H1 (cell line): Measurements from ENCODE around the gene LMX1B. TPM values are rescaled to one million over a fixed set of nuclear protein-coding genes. Genes with fewer than 3 reads are reported as not detected.

Experiments used
- CTCF ChIA-PET: fragments of 300-600 bp; sonication (Branson Sonifier 250); formaldehyde crosslinking; loops from one replicate; lab custom pipeline; 2021; ENCODE audit not compliant: partially characterized antibody; lab: Charles Lee
- POLR2A ChIA-PET: fragments of 300-600 bp; sonication (Branson Sonifier 250); formaldehyde crosslinking; loops from one replicate; lab custom pipeline; 2021; ENCODE audit warnings: inconsistent platforms; ENCODE audit not compliant: partially characterized antibody; lab: Charles Lee
- DNase-seq, 2 experiments: peaks; one replicate each; pipeline versions ENCODE4 v3.0.0 to v3.0.0-alpha.2; 2010 to 2022; ENCODE audit warnings: low spot score in 2 of 2, low read depth in 1 of 2, mixed read lengths in 1 of 2
- FAIRE-seq: peaks from 2 replicates; lab custom pipeline; 2011; peaks lifted over from hg19 to GRCh38; lab: Jason Lieb, UNC
- H2AFZ ChIP-seq: 2 replicates; pipeline ENCODE4 v1.8.1; 2012; ENCODE audit warnings: low read length, inconsistent platforms
- H2AK5ac ChIP-seq: 2 replicates; pipeline ENCODE4 v1.6.1; 2013; ENCODE audit warnings: low read depth, low read length
- H2BK120ac ChIP-seq: replicated peaks from 2 replicates; pipeline ENCODE3; 2013; ENCODE audit warnings: low read depth, low read length, inconsistent platforms
- H2BK12ac ChIP-seq: 2 replicates; pipeline ENCODE4 v1.6.1; 2013; ENCODE audit warnings: low read depth, low read length
- H2BK15ac ChIP-seq: 2 replicates; pipeline ENCODE4 v1.6.1; 2013; ENCODE audit warnings: low read length
- H2BK20ac ChIP-seq: 2 replicates; pipeline ENCODE4 v1.6.1; 2013; ENCODE audit warnings: low read length
- H2BK5ac ChIP-seq: 2 replicates; pipeline ENCODE4 v1.6.1; 2013; ENCODE audit warnings: low read depth, low read length
- H3K14ac ChIP-seq: 2 replicates; pipeline ENCODE4 v1.6.1; 2013; ENCODE audit warnings: inconsistent platforms; ENCODE audit not compliant: insufficient read length
- H3K18ac ChIP-seq: 2 replicates; pipeline ENCODE4 v1.6.1; 2013; ENCODE audit warnings: low read length; ENCODE audit errors: extremely low read depth
- H3K23ac ChIP-seq: 2 replicates; pipeline ENCODE4 v1.6.1; 2013; ENCODE audit warnings: inconsistent platforms; ENCODE audit not compliant: insufficient read length
- H3K23me2 ChIP-seq: 2 replicates; pipeline ENCODE4 v1.6.1; 2013; ENCODE audit warnings: low read depth, low read length
- H3K27ac ChIP-seq: 2 replicates; pipeline ENCODE4 v1.6.1; 2011; ENCODE audit warnings: low read depth, low read length, inconsistent platforms
- H3K27me3 ChIP-seq, 4 experiments: replicated peaks in 1 of 4; 1 replicate in 1 of 4; 2 replicates in 3 of 4; pipeline versions ENCODE4 v1.6.1 to v1.8.1; 2011 to 2013; ENCODE audit warnings: low read length in 3 of 4, mild to moderate bottlenecking in 3 of 4, inconsistent platforms in 2 of 4, mixed read lengths in 2 of 4, moderate library complexity in 1 of 4; ENCODE audit not compliant: control insufficient read depth in 3 of 4, insufficient read depth in 3 of 4; ENCODE audit errors: extremely low read depth in 1 of 4
- H3K36me3 ChIP-seq, 4 experiments: 2 replicates each; pipeline versions ENCODE4 v1.6.1 to v1.8.1; 2011 to 2013; ENCODE audit warnings: mild to moderate bottlenecking in 4 of 4, low read length in 3 of 4, moderate library complexity in 2 of 4, control low read depth in 1 of 4, inconsistent platforms in 1 of 4; ENCODE audit not compliant: insufficient read depth in 4 of 4, control insufficient read depth in 2 of 4
- H3K4ac ChIP-seq: replicated peaks from 2 replicates; pipeline ENCODE3; 2013; ENCODE audit warnings: low read length, low read depth, mixed read lengths, inconsistent platforms; ENCODE audit not compliant: insufficient read length
- H3K4me1 ChIP-seq, 4 experiments: replicated peaks in 1 of 4; 1 replicate in 1 of 4; 2 replicates in 3 of 4; pipeline versions ENCODE4 v1.6.1 to v1.8.1; 2011 to 2013; ENCODE audit warnings: low read length in 3 of 4, inconsistent platforms in 2 of 4, mixed read lengths in 1 of 4; ENCODE audit not compliant: insufficient read depth in 4 of 4, control insufficient read depth in 3 of 4
- H3K4me2 ChIP-seq, 2 experiments: 2 replicates each; pipeline versions ENCODE4 v1.6.1 to v1.8.1; 2011 to 2013; ENCODE audit warnings: low read depth in 2 of 2, low read length in 2 of 2, control low read depth in 1 of 2, inconsistent platforms in 1 of 2, mild to moderate bottlenecking in 1 of 2; ENCODE audit not compliant: insufficient read depth in 1 of 2
- H3K4me3 ChIP-seq, 4 experiments: fragments of 200-600, 300-600 bp in 1 of 4; sonication (generic), shearing (Covaris generic), sonication (Bioruptor Twin) in 1 of 4; 2 replicates each; pipeline versions ENCODE4 v1.5.1 to v1.8.1; 2011 to 2016; ENCODE audit warnings: low read length in 4 of 4, low read depth in 3 of 4, control low read depth in 2 of 4, inconsistent platforms in 2 of 4, mild to moderate bottlenecking in 2 of 4, mixed read lengths in 1 of 4, moderate library complexity in 1 of 4; ENCODE audit not compliant: insufficient read depth in 2 of 4; ENCODE audit errors: extremely low read depth in 1 of 4
- H3K56ac ChIP-seq: replicated peaks from 2 replicates; pipeline ENCODE3; 2013; ENCODE audit warnings: low read depth, mild to moderate bottlenecking, mixed read lengths, low read length, inconsistent platforms; ENCODE audit not compliant: insufficient read length
- H3K79me1 ChIP-seq: 2 replicates; pipeline ENCODE4 v1.6.1; 2013; ENCODE audit warnings: low read depth, low read length, control low read depth
- H3K79me2 ChIP-seq, 2 experiments: 2 replicates each; pipeline versions ENCODE4 v1.6.1 to v1.8.1; 2012 to 2013; ENCODE audit warnings: low read length in 2 of 2, mild to moderate bottlenecking in 2 of 2, inconsistent platforms in 1 of 2; ENCODE audit not compliant: insufficient read depth in 2 of 2, control insufficient read depth in 1 of 2
- H3K9ac ChIP-seq, 4 experiments: replicated peaks in 1 of 4; 1 replicate in 1 of 4; 2 replicates in 3 of 4; pipeline versions ENCODE4 v1.6.1 to v1.8.1; 2011 to 2013; ENCODE audit warnings: low read depth in 3 of 4, low read length in 3 of 4, control low read depth in 2 of 4, mild to moderate bottlenecking in 2 of 4, moderate library complexity in 2 of 4, inconsistent platforms in 1 of 4; ENCODE audit errors: extremely low read depth in 1 of 4
- H3K9me3 ChIP-seq, 2 experiments: 2 replicates each; pipeline versions ENCODE4 v1.6.1 to v1.8.1; 2012 to 2013; ENCODE audit warnings: mild to moderate bottlenecking in 2 of 2, moderate library complexity in 2 of 2, control low read depth in 1 of 2, inconsistent platforms in 1 of 2, low read depth in 1 of 2, low read length in 1 of 2, mixed read lengths in 1 of 2; ENCODE audit not compliant: insufficient read depth in 2 of 2
- H4K20me1 ChIP-seq, 2 experiments: replicated peaks in 1 of 2; 2 replicates each; pipeline versions ENCODE3 to v1.8.1; 2011 to 2013; ENCODE audit warnings: inconsistent platforms in 2 of 2, low read length in 2 of 2, mild to moderate bottlenecking in 1 of 2; ENCODE audit not compliant: insufficient read depth in 2 of 2, control insufficient read depth in 1 of 2
- H4K5ac ChIP-seq: 2 replicates; pipeline ENCODE4 v1.6.1; 2013; ENCODE audit warnings: low read length, low read depth, mixed read lengths, inconsistent platforms; ENCODE audit not compliant: insufficient read length
- H4K8ac ChIP-seq: 2 replicates; pipeline ENCODE4 v1.8.0; 2013; ENCODE audit warnings: mild to moderate bottlenecking, moderate library complexity, low read length, inconsistent platforms; ENCODE audit not compliant: insufficient read depth; ENCODE audit errors: extremely low read depth
- H4K91ac ChIP-seq: replicated peaks from 2 replicates; pipeline ENCODE3; 2013; ENCODE audit warnings: low read length, mixed read lengths, inconsistent platforms; ENCODE audit not compliant: insufficient read length
- ASH2L ChIP-seq: fragments of 200-600, 300-600 bp; sonication (generic); IDR thresholded peaks from one replicate; pipeline ENCODE4 v1.7.1; 2017; ENCODE audit warnings: low read length
- BRCA1 ChIP-seq: IDR thresholded peaks from 2 replicates; pipeline ENCODE4 v1.6.1; 2012; ENCODE audit warnings: low read depth, low read length, improper control_type of control experiment
- CBX5 ChIP-seq: fragments of 300-800, 300-1000 bp; sonication (generic); IDR thresholded peaks from 2 replicates; pipeline ENCODE4 v1.7.1; 2016; ENCODE audit warnings: antibody characterized with exemption, low read length, low read depth
- CEBPB ChIP-seq: IDR thresholded peaks from 2 replicates; pipeline ENCODE4 v1.6.1; 2012; ENCODE audit warnings: low read depth, low read length
- FOSL1 ChIP-seq: IDR thresholded peaks from 2 replicates; pipeline ENCODE4 v1.6.1; 2011; ENCODE audit warnings: mild to moderate bottlenecking, low read depth, low read length, moderate library complexity; ENCODE audit not compliant: insufficient read depth
- HDAC2 ChIP-seq, 2 experiments: fragments of 300-600 bp in 1 of 2; sonication (generic) in 1 of 2; IDR thresholded peaks; 2 replicates each; pipeline ENCODE4 v1.6.1; 2011 to 2012; ENCODE audit warnings: low read depth in 2 of 2, low read length in 2 of 2, mild to moderate bottlenecking in 2 of 2, moderate library complexity in 2 of 2, borderline replicate concordance in 1 of 2, inconsistent platforms in 1 of 2
- TAF1 ChIP-seq: IDR thresholded peaks from 2 replicates; pipeline ENCODE4 v1.6.1; 2011; ENCODE audit warnings: mild to moderate bottlenecking, low read depth, low read length
- TBP ChIP-seq: IDR thresholded peaks from 2 replicates; pipeline ENCODE4 v1.6.1; 2011; ENCODE audit warnings: low read depth, low read length, improper control_type of control experiment
- TEAD4 ChIP-seq: IDR thresholded peaks from 2 replicates; pipeline ENCODE4 v1.6.1; 2012; ENCODE audit warnings: low read depth, low read length, inconsistent platforms, mixed read lengths
- YY1 ChIP-seq: IDR thresholded peaks from 2 replicates; pipeline ENCODE4 v1.6.1; 2011; ENCODE audit warnings: low read depth, mild to moderate bottlenecking, low read length
- ZNF274 ChIP-seq: IDR thresholded peaks from 2 replicates; pipeline ENCODE4 v1.7.0; 2012; ENCODE audit warnings: low read length, borderline replicate concordance; ENCODE audit errors: extremely low read depth
- WGBS, 2 experiments: shearing (Covaris generic) in 1 of 2; methylation state at CpG; one replicate each; pipeline versions ENCODE4 v1.1.6 to v1.1.7; 2013 to 2015; ENCODE audit warnings: low lambda C conversion rate in 2 of 2, mixed read lengths in 2 of 2, inconsistent platforms in 1 of 2, low coverage in 1 of 2, missing lambda C conversion rate in 1 of 2; ENCODE audit not compliant: insufficient replicate concordance in 2 of 2, insufficient coverage in 1 of 2, insufficient read length in 1 of 2; ENCODE audit errors: extremely low coverage in 1 of 2, missing lambda C conversion rate in 1 of 2; 5-methylcytosine and 5-hydroxymethylcytosine counted together
- polyA plus RNA-seq, 7 experiments: library from polyadenylated mRNA; depleted of rRNA in 3 of 7; stranded (reverse) in 5 of 7; unstranded in 2 of 7; fragments of >200 nt in 5 of 7; fragments of 200-250 nt in 2 of 7; gene quantifications; 1 replicate in 5 of 7; 2 replicates in 1 of 7; 4 replicates in 1 of 7; pipeline versions ENCODE4 v1.2.1 to v1.2.3, GENCODE V29; 2011 to 2013; ENCODE audit warnings: missing spikeins in 2 of 7, mixed read lengths in 2 of 7
- total RNA-seq: library from RNA; stranded (reverse); fragmentation: NEBNext Ultra II Directional; extraction: Animal tissue kit (Norgen Biotek cat#: 25700); gene quantifications from 2 replicates; pipeline ENCODE4 v1.2.1, GENCODE V29; 2021
- TF ChIP-seq, protein P1 (sequence below), 3 experiments: IDR thresholded peaks; 1 replicate in 2 of 3; 2 replicates in 1 of 3; pipeline versions ENCODE4 v1.5.1 to v1.6.1; 2011; ENCODE audit warnings: low read length in 3 of 3, mild to moderate bottlenecking in 3 of 3, inconsistent platforms in 2 of 3, low read depth in 1 of 3, moderate library complexity in 1 of 3; ENCODE audit not compliant: insufficient read depth in 1 of 3; ENCODE audit errors: control extremely low read depth in 1 of 3

Gene LMX1B
- total and polyA plus RNA-seq, 2 of the 8 experiments (the other 6 are each of a cell fraction or from before 2014, with no cell fraction given), result 0.09 to 0.37 TPM

DNA sequence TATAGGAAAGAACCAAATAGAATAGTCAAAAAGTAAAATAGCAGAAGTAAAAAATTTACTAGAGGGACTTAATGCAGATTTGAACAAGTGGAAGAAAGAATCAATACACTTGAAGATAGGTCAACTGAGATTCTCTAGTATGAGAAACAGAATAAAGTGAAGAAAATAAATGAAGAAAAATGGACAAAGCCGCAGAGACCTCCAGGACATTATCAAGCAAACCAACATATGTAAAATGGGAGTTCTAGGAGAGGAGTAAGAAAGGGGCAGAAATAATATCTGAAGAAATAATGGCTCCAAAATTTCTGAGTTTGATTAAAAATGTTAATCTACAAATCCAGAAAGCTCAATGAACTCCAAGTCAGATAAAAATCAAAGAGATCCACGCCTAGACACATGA lies 121.1 kb downstream of the LMX1B start:
- no peak overlapping the region for H2BK12ac ChIP-seq
- H4K5ac ChIP-seq, result no peak overlapping the region
- H3K18ac ChIP-seq, result no peak overlapping the region
- POLR2A ChIA-PET, result no interaction called here
- H3K23me2 ChIP-seq, result no peaks in the 10 kb centered on the region
- H3K9ac ChIP-seq, result no peak overlapping the region
- H3K79me2 ChIP-seq, result no peaks in the 10 kb centered on the region
- no peak overlapping the region for H3K23ac ChIP-seq
- H2BK120ac ChIP-seq, result no peak overlapping the region
- H3K27ac ChIP-seq, result no peak overlapping the region
- H2BK20ac ChIP-seq, result no peak overlapping the region
- DNase-seq (no peak), FAIRE-seq (no peak)
- 93% methylated on average over 2 of the region's 2 CpGs; no CpG with 5 or more reads in 1 of the 2 experiments for WGBS, 2 experiments
- H3K79me1 ChIP-seq, result no peaks in the 10 kb centered on the region
- CTCF ChIA-PET, result interaction anchor here (0.7 to 6.7 kb wide), 4 partner anchors 9 to 47 kb away, joined by 3 to 48 read pairs (median 7); no protein-coding TSS in a partner anchor
- H3K4me3 ChIP-seq, result no peak overlapping the region
- H3K4me2 ChIP-seq, result no peak overlapping the region
- no peak overlapping the region for H2BK15ac ChIP-seq
- no peaks in the 10 kb centered on the region for H3K36me3 ChIP-seq
- H3K4ac ChIP-seq, result no peak overlapping the region
- no peak overlapping the region for H3K56ac ChIP-seq
- no peak overlapping the region for H4K8ac ChIP-seq
- no peaks in the 10 kb centered on the region for H3K4me1 ChIP-seq
- no peak overlapping the region for H4K91ac ChIP-seq
- H2BK5ac ChIP-seq, result no peak overlapping the region
- H3K14ac ChIP-seq, result no peak overlapping the region
- no peak overlapping the region for H2AK5ac ChIP-seq
- peaks cover 3% of the 10 kb centered on the region in 2 experiments; a peak in 2 of 4 replicates for H3K9me3 ChIP-seq
- H2AFZ ChIP-seq, result no peak overlapping the region
- no peaks in the 10 kb centered on the region; a peak in 1 of 7 replicates for H3K27me3 ChIP-seq
- H4K20me1 ChIP-seq, result no peaks in the 10 kb centered on the region
- no peak for TF ChIP-seq TAF1
- TF ChIP-seq, protein P1, sequence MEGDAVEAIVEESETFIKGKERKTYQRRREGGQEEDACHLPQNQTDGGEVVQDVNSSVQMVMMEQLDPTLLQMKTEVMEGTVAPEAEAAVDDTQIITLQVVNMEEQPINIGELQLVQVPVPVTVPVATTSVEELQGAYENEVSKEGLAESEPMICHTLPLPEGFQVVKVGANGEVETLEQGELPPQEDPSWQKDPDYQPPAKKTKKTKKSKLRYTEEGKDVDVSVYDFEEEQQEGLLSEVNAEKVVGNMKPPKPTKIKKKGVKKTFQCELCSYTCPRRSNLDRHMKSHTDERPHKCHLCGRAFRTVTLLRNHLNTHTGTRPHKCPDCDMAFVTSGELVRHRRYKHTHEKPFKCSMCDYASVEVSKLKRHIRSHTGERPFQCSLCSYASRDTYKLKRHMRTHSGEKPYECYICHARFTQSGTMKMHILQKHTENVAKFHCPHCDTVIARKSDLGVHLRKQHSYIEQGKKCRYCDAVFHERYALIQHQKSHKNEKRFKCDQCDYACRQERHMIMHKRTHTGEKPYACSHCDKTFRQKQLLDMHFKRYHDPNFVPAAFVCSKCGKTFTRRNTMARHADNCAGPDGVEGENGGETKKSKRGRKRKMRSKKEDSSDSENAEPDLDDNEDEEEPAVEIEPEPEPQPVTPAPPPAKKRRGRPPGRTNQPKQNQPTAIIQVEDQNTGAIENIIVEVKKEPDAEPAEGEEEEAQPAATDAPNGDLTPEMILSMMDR (IDR thresholded peaks at IDR 0.05; ENCODE audit: control extremely low read depth in 1 of 3, insufficient read depth in 1 of 3, low read depth in 1 of 3, low read length in 3 of 3), result no peak
- no peak for TF ChIP-seq ASH2L
- TF ChIP-seq TEAD4, result no peak
- TF ChIP-seq ZNF274, result no peak
- no peak for TF ChIP-seq CEBPB
- no peak for TF ChIP-seq YY1
- no peak for TF ChIP-seq BRCA1
- no peak for TF ChIP-seq FOSL1
- TF ChIP-seq TBP, result no peak
- TF ChIP-seq HDAC2 (IDR thresholded peaks at IDR 0.05; ENCODE audit: borderline replicate concordance in 1 of 2, low read depth in 2 of 2, low read length in 2 of 2), result no peak
- TF ChIP-seq CBX5, result no peak
